ENCODE data around the gene FAM24B.

The FAM24B gene

GRCh38 chr10:122828716-122829255, 50.6 kb downstream of the FAM24B start:
- in situ Hi-C loops (cut with HindIII; ENCODE audit: low sequenced_read_pairs), result no loop called here

GRCh38 chr10:122827302-122827701, 52.1 kb downstream of the FAM24B start:
- in situ Hi-C loops (cut with HindIII; ENCODE audit: low sequenced_read_pairs), result no loop called here

- in situ Hi-C loops (cut with HindIII; ENCODE audit: low sequenced_read_pairs), result no loop called here
Measured at GRCh38 chr10:122822973-122823690, 56.2 kb downstream of the FAM24B start.

- in situ Hi-C loops (cut with HindIII; ENCODE audit: low sequenced_read_pairs), result no loop called here
Measured at GRCh38 chr10:122821808-122822207, 57.6 kb downstream of the FAM24B start.

GRCh38 chr10:122815458-122815857, 63.9 kb downstream of the FAM24B start:
- in situ Hi-C loops (cut with HindIII; ENCODE audit: low sequenced_read_pairs), result no loop called here

- in situ Hi-C loops (cut with HindIII; ENCODE audit: low sequenced_read_pairs), result no loop called here
Measured at GRCh38 chr10:122814493-122814892, 64.9 kb downstream of the FAM24B start.

- in situ Hi-C loops (cut with HindIII; ENCODE audit: low sequenced_read_pairs), result no loop called here
Measured at GRCh38 chr10:122812751-122813150, 66.6 kb downstream of the FAM24B start.

- in situ Hi-C loops (cut with HindIII; ENCODE audit: low sequenced_read_pairs), result no loop called here
Measured at GRCh38 chr10:122802282-122802681, 77.1 kb downstream of the FAM24B start.
